ENCODE measurements around the gene STRN4. TPM values are rescaled to one million over a fixed set of nuclear protein-coding genes. Genes with fewer than 3 reads are reported as not detected.
A peak's percentile ranks its signal among the peaks of the same experiment; 100 is the strongest.

Gene STRN4
- total and polyA plus RNA-seq, 9 of the 15 experiments (the other 6 are each of a cell fraction or from before 2014, with no cell fraction given), result 0.62 to 83.7 (median 36.9) TPM

DNA sequence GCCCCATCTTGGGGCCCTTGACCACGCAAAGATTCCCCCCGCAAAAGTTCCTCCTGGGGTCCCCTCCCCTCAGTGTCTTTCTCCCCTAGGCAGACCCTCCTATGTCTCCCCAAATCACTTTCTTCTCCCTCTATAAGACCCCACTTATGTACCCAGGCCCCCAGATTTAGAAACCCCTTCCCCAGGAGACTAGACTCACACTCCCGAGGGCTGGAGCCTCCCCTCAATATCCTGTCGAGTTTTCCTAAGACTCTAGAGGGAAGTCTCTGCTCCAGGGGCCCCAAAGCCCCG is 40.7 kb upstream of the STRN4 start (continued):
- TF ChIP-seq, protein P1, sequence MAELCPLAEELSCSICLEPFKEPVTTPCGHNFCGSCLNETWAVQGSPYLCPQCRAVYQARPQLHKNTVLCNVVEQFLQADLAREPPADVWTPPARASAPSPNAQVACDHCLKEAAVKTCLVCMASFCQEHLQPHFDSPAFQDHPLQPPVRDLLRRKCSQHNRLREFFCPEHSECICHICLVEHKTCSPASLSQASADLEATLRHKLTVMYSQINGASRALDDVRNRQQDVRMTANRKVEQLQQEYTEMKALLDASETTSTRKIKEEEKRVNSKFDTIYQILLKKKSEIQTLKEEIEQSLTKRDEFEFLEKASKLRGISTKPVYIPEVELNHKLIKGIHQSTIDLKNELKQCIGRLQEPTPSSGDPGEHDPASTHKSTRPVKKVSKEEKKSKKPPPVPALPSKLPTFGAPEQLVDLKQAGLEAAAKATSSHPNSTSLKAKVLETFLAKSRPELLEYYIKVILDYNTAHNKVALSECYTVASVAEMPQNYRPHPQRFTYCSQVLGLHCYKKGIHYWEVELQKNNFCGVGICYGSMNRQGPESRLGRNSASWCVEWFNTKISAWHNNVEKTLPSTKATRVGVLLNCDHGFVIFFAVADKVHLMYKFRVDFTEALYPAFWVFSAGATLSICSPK (IDR thresholded peaks at IDR 0.05; ENCODE audit: borderline replicate concordance), result 0 out of 2 replicates have a peak, but pooled peaks have one; percentile 45
- TF ChIP-seq, protein P2, sequence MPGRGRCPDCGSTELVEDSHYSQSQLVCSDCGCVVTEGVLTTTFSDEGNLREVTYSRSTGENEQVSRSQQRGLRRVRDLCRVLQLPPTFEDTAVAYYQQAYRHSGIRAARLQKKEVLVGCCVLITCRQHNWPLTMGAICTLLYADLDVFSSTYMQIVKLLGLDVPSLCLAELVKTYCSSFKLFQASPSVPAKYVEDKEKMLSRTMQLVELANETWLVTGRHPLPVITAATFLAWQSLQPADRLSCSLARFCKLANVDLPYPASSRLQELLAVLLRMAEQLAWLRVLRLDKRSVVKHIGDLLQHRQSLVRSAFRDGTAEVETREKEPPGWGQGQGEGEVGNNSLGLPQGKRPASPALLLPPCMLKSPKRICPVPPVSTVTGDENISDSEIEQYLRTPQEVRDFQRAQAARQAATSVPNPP (IDR thresholded peaks at IDR 0.05; ENCODE audit: borderline replicate concordance, insufficient read depth, insufficient read length), result no peak
- TF ChIP-seq POLR2B (IDR thresholded peaks at IDR 0.05; ENCODE audit: low read depth, partially characterized antibody) (no peak), ZNF551 (CRISPR knock-in tag; IDR thresholded peaks at IDR 0.05) (no peak)
- TF ChIP-seq, protein P3, sequence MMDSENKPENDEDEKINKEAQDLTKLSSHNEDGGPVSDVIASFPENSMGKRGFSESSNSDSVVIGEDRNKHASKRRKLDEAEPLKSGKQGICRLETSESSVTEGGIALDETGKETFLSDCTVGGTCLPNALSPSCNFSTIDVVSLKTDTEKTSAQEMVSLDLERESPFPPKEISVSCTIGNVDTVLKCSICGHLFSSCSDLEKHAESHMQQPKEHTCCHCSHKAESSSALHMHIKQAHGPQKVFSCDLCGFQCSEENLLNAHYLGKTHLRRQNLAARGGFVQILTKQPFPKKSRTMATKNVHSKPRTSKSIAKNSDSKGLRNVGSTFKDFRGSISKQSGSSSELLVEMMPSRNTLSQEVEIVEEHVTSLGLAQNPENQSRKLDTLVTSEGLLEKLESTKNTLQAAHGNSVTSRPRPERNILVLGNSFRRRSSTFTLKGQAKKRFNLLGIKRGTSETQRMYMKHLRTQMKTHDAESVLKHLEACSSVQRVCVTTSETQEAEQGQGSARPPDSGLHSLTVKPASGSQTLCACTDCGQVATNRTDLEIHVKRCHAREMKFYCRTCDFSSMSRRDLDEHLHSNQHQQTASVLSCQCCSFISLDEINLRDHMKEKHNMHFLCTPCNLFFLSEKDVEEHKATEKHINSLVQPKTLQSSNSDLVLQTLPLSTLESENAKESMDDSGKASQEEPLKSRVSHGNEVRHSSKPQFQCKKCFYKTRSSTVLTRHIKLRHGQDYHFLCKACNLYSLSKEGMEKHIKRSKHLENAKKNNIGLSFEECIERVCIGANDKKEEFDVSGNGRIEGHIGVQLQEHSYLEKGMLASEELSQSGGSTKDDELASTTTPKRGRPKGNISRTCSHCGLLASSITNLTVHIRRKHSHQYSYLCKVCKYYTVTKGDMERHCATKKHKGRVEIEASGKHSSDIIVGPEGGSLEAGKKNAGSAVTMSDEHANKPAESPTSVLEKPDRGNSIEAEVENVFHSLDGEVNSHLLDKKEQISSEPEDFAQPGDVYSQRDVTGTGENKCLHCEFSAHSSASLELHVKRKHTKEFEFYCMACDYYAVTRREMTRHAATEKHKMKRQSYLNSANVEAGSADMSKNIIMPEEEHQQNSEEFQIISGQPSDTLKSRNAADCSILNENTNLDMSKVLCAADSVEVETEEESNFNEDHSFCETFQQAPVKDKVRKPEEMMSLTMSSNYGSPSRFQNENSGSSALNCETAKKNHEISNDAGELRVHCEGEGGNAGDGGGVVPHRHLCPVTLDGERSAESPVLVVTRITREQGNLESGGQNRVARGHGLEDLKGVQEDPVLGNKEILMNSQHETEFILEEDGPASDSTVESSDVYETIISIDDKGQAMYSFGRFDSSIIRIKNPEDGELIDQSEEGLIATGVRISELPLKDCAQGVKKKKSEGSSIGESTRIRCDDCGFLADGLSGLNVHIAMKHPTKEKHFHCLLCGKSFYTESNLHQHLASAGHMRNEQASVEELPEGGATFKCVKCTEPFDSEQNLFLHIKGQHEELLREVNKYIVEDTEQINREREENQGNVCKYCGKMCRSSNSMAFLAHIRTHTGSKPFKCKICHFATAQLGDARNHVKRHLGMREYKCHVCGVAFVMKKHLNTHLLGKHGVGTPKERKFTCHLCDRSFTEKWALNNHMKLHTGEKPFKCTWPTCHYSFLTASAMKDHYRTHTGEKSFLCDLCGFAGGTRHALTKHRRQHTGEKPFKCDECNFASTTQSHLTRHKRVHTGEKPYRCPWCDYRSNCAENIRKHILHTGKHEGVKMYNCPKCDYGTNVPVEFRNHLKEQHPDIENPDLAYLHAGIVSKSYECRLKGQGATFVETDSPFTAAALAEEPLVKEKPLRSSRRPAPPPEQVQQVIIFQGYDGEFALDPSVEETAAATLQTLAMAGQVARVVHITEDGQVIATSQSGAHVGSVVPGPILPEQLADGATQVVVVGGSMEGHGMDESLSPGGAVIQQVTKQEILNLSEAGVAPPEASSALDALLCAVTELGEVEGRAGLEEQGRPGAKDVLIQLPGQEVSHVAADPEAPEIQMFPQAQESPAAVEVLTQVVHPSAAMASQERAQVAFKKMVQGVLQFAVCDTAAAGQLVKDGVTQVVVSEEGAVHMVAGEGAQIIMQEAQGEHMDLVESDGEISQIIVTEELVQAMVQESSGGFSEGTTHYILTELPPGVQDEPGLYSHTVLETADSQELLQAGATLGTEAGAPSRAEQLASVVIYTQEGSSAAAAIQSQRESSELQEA (IDR thresholded peaks at IDR 0.05; ENCODE audit: low read depth), result 0 out of 2 replicates have a peak, but pooled peaks have one; percentile 39
